ENCODE measurements around the gene TMEM86B.

The TMEM86B gene

DNA sequence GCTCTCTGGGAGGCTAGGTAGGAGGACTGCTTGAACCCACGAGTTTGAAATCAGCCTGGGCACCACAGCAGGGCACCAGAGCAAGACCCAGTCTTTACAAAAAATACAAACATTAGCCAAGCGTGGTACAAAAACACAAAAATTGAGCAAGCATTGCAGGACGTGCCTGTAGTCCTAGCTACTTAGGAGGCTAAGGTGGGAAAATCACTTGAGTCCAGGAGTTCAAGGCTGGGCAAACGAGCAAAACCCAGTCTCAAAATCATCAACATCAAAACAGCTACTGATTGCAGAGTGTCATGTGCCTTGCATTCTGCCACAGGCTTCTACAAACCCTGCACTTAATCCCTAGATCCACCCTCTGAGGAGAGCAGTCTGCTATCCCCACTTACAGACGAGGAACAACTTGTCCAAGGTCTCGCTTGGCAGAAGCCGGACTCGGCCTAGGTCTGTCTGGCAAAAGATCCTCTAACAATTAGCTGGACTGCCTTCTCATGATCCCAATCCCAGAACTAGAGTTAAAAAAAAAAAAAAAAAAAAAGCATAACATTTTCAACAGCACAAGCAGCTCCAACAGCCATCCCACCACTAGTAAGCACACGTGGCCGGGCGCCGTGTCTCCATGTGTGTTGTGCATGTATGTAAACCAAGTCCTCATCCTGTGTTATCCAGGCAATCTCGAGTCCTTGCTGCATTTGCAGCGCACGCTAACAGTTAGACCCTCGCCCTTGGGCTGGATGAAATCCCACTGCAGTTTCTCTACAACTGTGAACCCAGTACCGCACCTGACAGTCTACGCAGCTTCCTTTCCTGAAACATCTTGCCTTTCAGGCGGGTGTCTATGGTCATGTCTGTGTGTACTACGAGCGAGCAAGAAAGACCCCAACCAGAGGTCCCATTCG is 28.2 kb upstream of the TMEM86B start:
- no peak for DNase-seq

DNA sequence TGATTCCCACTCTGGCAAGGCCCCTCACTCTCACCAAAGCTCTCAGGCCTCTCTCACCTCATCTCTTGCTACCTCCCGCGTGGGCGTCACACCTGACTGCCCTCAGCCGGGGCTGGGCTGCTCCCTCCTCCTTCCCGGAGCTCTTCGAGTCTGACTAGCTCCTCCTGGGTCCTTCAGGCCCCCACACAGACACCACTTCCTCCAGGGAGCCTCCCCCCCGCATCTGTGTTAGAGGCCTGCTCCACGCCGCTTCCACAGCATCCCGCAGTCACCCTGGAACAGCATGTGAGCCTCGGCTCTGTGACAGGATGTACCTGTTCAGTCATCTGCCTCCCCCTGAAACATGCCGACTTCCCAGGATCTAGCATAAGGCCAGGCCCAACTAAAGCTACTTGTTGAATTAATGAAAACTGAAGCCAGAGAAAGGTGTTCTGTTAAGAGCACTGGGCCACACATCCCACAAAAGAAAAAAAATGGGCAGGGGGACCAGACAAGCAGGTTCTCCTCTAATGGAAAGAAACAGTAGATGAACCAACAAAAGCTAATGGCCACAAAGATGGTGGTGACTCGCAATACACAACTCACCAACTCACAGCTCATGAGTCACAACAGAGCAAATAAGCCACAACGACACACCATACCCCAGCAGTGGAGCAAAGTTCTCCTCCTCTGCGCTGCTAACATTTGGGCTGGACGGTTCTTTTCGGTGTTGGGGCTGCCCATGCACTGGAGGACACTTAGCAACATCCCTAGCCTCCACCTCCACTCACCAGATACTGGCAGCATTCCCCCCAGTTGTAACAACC is 27.3 kb upstream of the TMEM86B start:
- DNase-seq = no peak

DNA sequence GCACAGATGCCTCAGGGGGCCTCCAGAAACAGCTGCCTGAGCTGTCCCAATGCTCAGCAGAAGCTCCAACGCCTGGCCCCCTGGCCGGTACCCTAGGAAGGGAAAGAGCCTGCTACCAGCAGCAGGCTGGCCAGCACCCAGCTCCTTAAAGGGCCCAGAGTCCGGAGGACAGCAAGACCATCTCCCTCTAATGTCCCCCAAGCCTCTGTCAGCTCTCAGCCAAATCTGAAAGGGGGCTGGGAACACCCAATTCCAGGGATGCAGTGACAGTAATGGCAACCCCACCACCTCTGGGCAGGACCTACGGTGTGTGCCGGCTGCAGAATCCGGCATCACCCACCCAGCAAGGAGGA is 26.0 kb upstream of the TMEM86B start:
- no peak for DNase-seq

GRCh38 chr19:55253842-55254624 is 25.5 kb upstream of the TMEM86B start:
- DNase-seq = no peak

- DNase-seq = no peak
These were observed 24.4 kb upstream of the TMEM86B start for GRCh38 chr19:55252760-55253663.

GRCh38 chr19:55251341-55252081 is 22.9 kb upstream of the TMEM86B start:
- no peak for DNase-seq

DNA sequence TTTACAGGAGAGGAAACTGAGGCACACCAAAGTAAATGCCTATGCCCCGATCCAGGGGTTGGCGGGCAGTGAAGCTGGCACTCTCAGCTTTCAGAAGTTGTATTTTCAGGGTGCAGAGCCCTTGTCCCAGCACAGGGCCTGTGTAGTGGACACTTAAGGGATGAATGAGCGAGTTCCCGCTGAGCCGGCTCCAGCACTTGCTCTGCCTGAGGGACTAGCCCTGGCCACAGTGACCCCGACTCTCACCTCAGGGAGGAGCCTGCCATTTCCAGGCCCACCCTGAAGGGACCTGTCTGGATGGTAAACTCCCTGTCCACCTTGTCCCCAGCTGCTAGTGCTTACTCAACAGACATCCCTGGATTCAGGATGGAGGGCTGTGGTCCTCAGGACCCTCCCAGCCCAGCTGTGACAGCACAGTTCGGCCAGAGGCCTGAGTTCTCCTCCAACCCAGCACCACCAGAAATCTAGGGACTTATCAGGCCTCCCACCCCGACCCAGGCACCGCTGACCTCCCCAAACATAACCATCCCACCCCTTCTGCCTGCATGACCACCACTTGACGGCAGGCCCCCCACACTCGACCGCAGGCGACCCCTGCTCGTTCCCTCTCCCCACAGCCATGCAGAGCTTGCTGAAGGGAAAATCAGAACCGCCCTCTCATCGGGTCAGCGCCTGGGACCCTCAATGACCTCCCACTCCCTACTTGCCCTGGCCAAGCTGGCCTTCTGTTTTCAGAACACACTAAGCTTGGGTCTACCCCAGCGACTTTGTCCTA is 21.9 kb upstream of the TMEM86B start:
- DNase-seq = no peak

GRCh38 chr19:55249841-55250240 is 21.3 kb upstream of the TMEM86B start:
- DNase-seq = no peak

- DNase-seq = no peak
These were observed 20.1 kb upstream of the TMEM86B start for GRCh38 chr19:55248704-55249103.

GRCh38 chr19:55248166-55248675 is 19.7 kb upstream of the TMEM86B start:
- DNase-seq = no peak

DNA sequence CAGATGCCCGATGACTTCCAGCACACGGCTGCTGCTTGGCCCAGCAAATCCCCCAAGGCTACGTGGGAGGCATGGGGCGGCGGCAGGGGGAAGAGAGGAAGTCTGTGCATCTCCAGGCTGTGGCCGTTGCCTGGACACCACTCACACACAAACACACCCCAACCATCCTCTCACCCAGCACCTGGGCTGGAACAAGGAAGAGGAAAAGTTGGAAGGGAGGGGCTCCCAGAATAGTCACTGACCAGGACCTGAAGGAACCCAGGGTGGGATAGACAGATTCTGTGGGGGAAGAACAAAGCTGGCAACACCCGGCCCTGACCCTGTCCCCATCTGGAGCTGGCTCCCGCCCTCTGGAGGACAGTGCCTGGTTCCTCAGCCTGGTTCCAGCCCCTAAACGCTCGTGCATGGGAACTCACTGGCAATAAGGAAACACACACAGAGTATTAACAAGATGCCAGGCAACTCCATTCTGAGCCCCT is 19.1 kb upstream of the TMEM86B start:
- no peak for DNase-seq

GRCh38 chr19:55246462-55247451 is 18.2 kb upstream of the TMEM86B start:
- DNase-seq = no peak

GRCh38 chr19:55245236-55245904 is 16.8 kb upstream of the TMEM86B start:
- no peak for DNase-seq

DNA sequence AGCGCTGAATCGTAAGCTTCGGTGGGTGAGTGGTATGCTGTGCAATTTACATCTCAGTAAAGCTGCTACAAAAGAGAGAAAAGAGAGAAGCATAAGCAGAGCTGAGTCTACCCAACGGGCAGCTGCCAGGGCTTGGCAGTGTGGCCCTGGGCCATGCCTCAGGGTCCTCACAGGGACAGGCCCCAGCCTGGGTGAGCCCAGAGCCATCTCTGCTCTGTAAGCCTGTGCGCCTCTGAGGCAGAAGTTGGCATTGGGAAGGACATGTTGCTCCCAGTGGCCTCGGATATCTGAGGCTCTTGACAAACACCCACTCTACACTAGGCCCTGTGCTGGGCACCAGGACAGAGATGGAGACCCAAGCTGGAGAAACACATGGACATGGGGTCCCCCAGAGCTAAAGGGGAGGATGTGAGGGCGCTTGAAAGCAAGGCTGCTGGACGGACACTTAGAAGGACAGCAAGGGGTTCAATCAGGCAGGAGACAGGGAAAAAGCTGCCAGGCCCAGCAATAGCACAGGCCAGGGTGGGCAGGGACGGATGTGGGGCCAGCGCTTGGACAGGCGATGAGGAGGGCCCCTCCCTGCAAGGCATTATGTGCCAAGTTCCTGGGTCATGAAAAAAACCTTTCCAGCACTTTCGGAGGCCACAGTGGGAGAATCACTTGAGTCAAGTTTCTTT is 15.6 kb upstream of the TMEM86B start:
- no peak for DNase-seq

GRCh38 chr19:55242517-55242916 is 14.0 kb upstream of the TMEM86B start:
- DNase-seq = no peak

GRCh38 chr19:55241935-55242464 is 13.4 kb upstream of the TMEM86B start:
- DNase-seq = no peak

DNA sequence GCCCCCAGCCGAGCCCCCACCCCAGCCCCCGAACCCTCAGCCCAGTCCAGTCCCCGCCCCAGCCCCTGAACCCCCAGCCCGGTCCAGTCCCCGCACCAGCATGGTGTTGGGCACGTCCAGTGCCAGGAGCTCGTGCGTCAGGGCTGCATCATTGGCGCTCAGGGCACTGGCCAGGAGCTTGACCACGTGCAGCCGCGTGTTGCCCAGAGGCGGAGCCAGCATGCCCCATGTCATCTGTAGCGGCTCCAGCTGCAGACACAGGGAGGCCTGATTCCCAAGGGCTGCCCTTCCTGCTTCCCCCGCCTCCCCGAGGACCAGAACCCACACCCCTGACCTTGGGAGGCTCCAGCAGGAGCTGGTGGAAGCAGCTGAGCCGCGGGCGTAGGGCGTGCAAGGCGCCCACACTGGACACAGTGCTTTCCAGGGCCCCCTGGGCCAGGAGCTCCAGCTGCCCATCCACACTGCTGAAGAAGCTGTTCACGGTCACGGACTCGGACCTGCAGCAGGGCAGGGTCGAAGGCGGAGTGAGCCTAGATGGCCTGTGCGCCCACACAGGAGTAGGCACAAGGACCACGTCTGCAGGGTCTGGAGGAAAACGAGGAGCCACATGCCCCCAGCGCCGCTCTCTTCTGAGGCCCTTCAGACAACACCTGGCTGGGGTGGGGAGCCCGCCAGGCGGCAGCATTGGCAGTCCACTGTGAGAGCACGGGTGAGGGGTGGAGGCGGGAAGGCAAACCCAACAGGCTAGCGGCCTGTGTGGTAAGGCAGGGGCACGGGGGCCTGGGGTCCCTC is 12.8 kb upstream of the TMEM86B start:
- DNase-seq = no peak
